GM21717 (cell line): ENCODE results near the gene ZNF500.

Experiments used
- ATAC-seq: cut with Tn5 transposase; IDR thresholded peaks from one replicate; pipeline ENCODE4 v1.9.1; 2021; ENCODE audit warnings: mild to moderate bottlenecking, moderate library complexity; ENCODE audit not compliant: unreplicated experiment

ZNF500 gene

DNA sequence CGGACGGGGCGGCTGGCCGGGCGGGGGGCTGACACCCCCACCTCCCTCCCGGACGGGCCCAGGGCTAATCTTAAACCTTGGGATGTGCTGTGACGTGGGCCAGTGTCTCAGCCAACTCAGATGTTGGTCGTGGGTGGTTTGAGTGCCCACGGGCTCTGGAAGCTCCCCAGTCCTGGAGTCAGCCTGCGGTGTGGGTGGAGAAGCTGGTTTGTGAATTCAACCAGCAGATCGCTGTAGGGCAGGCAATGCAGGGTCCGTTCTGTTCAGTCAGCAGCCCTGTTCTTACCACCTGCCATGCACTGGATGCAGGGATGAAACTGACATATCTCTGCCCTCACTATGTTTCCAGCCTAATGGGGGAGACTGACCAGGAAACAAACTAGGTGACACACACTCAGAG is 8.0 kb upstream of the ZNF500 start:
- ATAC-seq, result no peak

DNA sequence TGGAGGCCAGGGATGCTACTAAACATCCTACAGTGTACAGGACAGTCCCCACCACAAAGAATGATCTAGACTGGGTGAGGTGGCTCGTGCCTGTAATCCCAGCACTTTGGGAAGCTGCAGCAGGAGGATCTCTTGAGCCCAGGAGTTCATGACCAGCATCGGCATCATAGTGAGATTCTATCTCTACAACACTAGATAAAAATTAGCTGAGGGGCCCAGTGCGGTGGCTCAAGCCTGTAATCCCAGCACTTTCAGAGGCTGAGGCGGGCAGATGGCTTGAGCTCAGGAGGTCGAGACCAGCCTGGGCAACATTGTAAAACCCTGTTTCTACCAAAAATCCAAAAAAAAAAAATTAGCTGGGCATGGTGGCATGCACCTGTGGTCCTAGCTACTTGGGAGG is 5.4 kb upstream of the ZNF500 start:
- no peak for ATAC-seq

DNA sequence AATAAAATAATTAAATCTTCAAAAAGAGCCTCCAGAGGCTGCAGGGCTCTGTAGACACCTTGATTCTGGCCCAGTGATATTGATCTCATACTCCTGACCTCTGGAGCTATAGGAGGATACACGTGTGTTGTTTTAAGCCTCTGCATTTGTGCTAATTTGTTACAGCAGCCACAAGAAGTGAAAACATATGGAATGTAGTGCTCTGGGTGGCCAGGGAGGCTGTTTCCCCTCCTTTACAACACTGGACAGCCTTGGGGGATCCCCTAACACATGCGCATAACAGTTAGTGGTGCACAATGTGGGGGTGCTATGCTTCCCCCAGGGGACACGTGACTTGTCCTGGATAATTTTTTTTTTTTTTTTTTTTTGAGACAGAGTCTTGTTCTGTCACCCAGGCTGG is 4.7 kb upstream of the ZNF500 start:
- ATAC-seq, result no peak

DNA sequence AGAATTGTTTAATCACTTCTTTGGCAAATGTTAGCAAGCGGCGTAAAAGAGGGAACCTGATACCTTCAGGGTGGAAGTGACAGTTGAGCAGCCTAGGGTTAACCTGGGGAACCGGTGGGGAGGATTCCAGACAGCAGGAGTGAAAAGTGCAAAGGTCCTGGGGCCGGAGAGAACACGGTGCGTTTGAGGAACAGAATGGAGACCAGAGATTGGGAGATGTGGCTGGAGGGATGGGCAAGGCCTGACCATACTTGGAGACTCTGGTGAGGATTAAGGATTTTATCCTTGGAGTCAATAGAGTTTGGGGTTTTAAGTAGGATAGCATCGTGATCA is 2.3 kb upstream of the ZNF500 start:
- ATAC-seq, result no peak

DNA sequence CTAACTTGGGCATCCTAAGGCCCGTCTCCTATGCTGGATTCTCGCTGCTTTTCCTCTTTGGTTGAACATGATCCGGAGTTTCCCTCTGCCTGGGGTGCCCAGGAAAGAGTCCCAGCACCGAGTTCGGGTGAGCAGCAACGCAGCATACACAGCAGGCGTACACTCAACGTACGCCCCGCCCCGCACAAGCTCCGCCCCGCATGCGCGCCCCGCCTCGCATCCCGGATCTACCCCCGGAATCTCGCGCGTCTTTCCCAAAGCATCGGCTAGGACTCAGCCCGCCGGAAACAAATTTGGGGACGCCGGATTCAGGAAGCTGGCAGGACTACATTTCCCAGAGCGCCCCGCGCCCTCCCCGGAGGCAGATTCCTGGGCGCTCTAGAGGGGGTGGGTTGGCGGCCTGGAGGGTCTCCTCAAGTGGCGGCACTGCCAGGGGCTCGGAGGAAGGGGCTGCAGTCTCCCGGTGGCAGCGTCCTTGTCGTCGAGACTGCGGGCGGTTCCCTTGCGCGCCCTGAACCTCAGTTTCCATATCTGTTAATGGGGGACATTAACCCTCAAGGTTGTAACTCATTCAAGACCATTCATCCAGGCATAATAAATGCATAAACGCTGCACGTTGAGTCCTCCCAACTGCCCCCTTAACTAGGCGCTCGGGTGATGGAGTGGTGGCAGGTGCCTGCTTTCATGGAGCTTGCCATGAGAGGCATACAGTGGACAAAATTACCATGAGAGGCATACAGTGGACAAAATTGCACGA is 1.8 kb upstream of the ZNF500 start:
- peak; percentile 54 for ATAC-seq

DNA sequence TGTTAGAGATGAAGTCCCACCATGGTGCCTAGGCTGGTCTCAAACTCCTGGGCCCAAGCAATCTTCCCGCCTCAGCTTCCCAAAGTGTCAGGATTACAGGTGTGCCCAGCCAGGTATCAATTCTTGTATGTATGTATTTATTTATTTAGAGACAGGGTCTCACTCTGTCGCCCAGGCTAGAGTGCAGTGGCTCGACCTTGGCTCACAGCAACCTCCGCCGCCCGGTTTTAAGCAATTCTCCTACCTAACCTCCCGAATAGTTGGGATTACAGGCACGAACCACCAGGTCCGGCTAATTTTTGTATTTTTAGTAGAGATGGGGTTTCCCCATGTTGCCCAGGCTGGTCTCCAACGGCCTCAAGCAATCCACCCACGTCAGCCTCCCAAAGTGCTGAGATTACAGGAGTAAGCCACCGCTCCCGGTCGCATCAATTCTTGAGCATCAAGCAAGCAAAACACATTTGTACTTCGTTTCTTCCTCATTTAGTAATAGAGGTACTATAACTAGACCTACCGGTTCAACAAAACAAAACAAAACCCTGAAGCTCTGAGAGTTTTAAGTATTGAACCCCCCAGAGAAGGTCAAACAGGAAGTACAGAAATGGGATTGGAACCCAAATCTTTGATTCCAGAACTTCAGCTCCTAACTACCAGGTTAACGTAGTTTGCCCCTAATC is 1.0 kb upstream of the ZNF500 start:
- ATAC-seq, result peak; percentile 4

DNA sequence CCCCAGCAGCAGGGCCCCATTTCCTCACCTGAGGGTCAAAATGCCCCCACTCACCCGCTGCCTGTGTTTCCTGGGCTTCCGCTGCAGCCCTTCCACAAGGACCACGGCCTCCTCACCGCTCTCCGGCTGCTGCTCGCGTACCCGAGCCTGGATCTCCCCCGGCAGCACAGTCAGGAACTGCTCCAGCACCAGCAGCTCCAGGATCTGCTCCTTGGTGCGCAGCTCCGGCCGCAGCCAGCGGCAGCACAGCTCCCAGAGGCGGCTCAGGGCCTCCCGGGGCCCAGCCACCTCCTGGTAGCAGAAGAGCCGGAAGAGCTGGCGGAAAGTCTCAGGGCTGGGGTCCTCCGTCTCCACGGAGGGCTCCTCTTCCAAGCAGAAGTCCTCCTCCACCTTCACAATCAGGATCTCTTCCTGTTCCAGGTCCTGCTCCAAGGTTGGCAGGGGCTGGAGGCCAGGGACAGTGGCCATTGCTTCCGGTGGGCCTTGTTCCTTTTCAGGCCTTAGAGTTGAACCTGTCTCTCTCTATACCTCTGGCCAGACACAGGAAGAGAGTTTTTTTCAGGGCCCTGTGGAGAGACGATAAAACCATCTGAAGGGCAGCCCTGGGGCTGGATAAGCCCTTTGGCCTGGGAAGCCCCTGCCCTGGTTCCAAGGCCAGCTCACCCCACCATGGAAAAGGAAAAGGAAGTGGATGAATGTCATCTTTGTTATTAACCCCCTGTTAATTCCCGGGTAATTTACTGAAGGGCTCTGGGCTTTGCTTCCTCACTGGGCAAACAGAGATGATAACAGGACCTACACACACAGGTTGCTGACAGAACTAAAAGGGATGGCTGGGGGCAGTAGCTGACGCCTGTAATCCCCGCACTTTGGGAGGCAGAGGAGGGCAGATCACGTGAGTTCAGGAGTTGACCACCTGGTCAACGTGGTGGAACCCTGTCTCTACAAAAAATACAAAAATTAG is 1.2 kb downstream of the ZNF500 start:
- no peak for ATAC-seq

DNA sequence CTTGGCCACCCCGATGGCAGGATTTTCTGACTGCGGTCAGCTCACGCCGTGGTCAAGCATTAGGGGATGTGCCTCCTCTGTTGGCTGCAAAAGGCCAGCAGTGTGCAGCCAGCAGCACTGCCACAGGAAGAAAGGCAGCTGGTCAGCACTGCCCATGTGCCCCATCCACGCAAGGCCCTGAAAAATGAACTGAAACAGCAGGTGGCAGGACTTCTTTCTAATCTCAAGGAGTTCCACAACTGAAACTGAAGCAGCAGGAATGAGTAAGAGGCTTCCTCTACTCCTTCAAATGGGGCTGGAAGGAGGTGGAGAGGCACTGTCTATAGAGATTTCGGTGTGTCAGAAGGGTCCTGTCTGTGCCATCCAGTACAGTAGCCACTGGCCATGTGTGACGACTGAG is 3.2 kb downstream of the ZNF500 start:
- no peak for ATAC-seq

DNA sequence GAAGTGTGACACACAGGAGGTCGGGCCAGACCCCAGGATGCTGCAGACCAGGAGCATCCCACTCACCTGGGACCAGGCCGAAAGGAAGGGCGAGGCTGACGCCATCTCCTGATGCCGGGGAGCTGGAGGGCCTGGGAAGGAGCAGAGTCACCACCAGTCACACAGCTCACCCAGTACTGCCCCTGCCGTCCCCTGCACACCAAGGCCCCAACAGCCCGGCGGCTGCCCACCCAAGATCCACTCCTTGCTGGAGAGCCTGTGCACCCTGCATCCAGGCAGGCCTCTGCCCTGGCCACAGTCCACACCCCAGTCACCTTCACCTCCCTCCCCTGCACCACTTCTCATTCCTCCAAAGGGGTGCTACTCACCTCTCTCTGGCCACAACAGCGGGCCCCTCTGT is 4.8 kb downstream of the ZNF500 start:
- ATAC-seq, result no peak

DNA sequence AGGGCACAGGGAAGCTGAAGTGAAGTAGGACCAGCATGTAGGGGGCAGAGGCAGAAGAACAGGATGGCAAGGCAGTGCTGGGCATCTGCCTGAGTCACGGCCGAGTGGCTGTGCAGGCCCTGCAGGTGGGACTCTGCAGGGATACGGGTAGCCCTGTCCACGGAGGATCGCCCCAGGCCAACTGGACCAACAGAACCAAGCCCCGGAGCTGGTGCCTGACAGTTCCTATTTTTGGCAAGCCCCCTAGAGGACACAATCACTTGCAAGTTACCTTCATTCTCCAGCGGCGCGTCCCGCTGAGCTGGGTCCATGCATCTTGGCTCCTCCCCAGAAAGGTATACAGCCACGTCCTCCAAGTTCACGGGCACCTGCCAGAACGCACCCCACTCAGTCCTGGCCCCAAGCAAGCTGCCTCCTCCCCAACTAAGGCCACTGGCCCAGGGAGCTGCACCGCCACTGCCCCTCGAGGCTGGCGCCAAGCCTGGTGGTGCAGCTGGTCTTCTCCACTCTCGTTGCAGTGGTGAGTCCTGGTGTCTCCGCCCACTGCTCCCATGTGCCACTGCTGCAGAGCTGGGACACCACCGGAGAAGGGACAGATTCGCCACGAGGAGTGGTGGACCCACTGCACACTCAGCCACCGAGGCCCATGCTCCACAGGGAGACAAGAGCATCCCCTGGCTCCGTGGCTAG is 6.6 kb downstream of the ZNF500 start:
- ATAC-seq, result no peak

DNA sequence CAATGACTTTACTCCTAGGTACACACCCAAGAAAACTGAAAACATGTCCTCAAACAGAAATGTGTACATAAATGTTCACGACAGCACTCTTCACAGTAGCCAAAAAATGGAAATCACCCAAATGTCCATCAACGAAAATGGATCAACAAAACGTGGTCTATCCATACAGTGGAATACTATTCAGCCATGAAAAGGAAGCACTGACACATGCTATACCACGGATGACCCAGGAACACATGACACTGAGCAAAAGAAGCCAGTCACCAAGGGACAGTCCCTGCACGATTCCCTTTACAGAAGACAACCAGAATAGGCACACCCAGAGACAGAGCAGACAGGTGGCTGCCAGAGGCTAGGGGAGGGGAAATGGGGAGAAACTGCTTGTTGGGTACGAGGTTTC is 11.3 kb downstream of the ZNF500 start:
- no peak for ATAC-seq

DNA sequence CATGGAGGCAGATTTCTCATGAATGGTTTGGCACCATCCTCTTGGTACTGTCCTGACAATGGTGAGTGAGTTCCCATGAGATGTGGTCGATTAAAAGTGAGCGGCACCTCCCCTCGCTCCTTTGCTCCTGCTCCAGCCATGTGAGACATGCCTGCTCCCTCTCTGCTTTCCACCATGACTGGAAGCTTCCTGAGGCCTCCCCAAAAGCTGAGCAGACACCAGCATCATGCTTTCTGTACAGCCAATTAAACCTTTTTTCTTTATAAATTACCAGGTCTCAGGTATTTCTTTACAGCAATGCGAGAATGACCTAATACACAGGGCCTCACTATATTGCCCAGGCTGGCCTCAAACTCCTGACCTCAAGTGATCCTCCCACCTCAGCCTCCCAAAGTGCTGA is 12.1 kb downstream of the ZNF500 start:
- ATAC-seq, result no peak

DNA sequence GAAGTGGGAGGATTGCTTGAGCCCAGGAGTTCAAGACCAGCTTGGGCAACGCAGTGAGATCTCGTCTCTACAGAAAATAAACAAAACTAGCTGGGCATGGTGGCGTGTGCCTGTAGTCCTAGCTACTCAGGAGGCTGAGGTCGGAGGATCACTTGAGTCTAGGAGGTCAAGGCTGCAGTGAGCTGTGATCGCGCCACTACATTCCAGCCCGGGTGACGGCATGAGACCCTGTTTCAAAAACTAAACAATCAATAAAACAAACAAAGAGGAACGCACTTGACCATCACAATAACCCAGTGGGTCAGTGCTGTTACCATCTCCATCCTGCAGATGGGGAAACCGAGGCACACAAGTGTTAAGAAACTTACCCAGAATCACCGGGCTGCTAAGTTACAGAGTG is 13.7 kb downstream of the ZNF500 start:
- ATAC-seq, result no peak

DNA sequence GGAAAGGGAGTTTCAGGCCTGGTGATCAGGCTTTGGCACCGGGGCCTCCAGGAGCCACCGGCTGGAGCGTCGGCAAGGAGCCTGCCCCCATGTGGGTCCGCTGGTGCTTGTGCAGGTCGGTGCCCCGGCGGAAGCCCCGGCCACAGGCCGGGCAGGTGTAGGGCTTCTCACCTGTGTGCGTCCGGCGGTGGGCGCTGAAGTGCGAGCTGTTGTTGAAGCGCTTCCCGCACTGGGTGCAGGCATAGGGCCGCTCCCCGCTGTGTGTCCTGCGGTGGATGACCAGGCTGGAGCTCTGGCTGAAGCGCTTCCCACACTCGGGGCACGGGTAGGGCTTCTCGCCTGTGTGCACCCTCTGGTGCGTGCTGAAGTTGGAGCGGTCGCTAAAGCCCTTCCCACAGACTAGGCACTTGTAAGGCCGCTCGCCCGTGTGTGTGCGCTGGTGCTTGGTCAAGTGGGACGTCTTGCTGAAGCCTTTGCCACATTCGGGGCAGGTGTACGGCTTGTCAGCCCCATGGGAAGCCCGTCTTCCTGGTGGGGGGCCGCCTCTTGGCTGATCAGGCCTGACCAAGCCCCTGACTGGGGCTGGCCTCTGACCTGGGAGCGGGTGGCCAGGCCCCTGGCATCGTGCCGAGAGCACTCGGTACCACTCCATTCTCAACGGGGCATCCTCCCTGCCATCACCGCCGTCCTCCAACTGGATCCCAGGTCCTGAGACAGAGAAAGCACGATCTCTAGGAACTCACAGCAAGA is 14.4 kb downstream of the ZNF500 start:
- ATAC-seq, result no peak

DNA sequence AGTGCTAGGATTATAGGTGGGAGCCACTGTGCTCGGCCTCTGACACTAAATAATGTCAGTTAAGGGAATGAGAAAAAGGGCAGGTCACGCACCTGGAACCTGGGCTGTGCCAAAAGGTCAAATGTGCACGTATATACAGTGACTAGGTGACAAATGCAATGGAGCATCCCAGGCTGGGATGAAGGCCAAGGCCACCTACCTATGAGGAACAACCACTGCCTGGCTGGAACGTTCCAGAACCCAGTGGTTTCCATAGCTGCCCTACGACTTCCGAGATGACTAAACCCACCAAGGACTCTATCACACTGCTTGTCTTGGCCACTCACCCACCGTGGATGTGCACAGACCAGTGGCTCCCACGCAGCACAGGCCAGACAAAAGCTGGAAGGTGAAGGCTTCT is 16.1 kb downstream of the ZNF500 start:
- ATAC-seq, result no peak

DNA sequence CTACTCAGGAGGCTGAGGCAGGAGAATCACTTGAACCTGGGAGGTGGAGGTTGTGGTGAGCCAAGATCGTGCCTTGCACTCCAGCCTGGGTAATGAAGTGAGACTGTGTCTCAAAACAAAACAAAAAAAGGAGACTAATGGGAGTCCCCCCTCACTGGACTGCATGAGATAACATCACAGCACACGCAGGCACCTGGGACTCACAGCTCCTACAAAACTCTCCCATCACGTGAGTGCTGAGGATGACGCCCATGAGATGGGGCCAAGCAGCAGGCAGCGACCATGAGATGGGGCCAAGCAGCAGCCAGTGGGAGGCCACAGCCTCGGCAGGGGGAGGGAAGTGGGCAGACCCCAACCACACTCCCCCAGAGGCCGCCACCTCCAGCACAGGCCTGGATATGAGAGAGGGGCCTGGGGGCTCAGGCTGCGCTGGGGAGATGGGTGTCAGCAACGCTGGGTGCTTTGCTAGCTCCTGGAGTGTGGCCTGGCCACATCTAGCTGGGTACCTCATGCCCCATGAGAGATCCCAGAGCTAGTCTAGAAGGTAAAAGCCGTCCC is 17.2 kb downstream of the ZNF500 start:
- no peak for ATAC-seq

DNA sequence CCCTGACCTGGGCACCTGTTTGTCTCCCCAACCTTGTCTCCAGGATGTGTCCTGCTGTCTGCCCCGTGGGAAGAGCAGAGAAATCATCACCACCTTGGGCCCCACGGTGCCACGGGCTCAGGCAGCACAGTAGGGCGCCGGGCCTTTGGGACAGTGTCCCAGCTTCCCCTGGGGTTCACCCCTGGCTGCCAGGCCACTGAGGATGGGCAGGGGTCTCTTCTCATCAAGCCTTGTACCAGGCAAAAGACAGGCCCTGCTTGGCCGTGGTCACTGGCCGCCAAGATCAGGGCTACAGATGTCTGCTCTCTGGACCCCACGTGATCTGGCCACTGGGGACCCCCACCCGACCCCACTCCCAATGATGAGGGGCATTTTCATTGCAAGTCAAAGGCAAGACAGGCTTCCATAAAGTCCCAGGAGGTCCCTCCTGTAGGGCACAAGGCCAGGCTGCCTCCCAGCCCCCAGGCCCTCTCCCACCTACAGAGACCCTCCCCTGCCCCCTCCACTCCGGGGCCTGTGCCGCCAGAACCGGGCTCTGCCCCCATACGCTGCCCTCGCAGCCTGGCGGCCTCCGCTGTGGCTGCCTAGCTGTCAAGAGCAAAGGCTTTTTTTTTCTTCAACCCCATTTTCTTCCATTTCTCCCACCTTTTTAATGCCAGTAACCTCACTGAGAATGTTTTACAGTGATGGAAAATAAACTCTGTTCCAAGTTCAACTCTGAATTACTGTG is 18.1 kb downstream of the ZNF500 start:
- ATAC-seq, result no peak

DNA sequence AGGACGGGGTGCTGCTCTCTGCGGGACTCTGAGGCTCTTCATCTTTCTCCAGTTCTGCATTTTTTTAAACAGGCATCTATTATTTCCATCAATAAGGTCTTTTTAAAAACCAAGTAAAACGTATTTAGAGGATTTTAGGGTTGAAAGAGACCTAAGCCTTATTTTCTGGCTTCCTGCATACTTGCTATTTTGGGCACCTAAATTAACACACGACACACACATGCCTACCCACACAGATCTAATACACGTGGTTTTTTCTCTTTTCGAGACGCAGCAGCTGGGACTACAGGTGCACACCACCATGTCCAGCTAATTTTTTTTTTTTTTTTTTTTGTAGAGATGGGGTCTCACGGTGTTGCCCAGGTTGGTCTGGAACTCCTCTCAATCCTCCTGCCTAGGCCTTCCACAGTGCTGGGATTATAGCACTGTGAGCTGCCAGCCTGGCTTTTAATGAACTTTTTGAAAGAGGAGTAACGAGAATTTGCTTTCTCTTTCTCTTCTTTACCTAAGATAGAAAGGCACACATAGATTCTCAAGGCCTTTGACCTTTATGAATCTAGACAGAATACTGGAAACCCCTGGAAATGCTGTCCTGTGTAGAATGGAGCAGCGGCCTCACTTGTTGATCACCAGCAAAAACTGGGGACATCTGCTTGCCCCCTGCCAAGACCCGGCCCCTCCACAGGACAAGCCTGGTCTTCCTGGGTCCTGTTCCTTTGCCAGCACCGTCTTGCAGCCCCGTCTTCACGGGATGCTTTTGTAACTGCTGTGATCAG is 18.9 kb downstream of the ZNF500 start:
- no peak for ATAC-seq
